ENCODE measurements around the gene INPP5A. TPM values are rescaled to one million over a fixed set of nuclear protein-coding genes. Genes with fewer than 3 reads are reported as not detected.

INPP5A gene
- total and polyA plus RNA-seq, 2 experiments from 2014 or later = 41.2 to 53.6 TPM

DNA sequence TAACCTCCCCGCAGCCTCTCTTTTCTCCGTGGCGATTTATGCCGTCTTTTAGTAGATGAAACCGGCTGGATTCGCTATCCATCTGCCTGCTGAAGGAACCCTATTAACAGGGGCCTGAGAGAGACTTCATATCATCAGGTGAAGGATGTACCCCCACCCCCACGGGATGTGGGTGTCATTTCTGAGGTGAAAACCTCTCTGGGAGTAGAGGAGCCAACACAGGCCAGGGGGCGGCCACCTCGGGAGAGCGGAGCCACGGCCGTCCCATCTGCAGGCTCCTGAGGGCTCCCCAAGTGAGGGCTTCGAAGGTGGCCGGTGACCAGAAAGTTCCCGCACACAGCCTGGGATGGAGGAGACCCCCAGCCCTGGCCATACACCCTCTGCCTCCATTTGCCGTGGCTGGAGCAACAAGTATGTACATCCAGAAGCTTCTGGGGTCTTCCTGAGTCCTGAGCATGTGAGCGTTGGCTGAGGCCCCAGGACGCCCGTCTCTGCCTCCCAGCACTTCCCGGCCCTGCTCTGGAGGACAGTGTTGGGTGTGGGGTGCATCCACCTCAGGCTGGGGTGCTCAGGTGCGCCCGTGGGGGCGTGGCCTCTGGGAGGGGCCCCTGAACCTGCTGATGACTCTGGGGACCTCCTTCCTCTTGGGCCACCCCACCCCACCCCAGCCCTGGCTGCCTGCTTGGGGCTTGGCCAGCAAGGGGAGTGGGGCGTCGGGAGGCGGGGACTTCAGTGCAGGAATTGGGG is 163.7 kb downstream of the INPP5A start:
- 93% methylated on average over 26 of the region's 26 CpGs for WGBS (ENCODE audit: low lambda C conversion rate, missing lambda C conversion rate)
- Histone ChIP-seq H3K9me3 (ENCODE audit: low read depth) (peaks cover 8% of the 10 kb centered on the region), H3K9me2 (replicated peaks; ENCODE audit: insufficient read depth) (no peaks in the 10 kb centered on the region), H3K79me2 (no peaks in the 10 kb centered on the region), H3K36me3 (replicated peaks; ENCODE audit: insufficient read depth, low read depth) (no peaks in the 10 kb centered on the region), H3K27ac (no peak overlapping the region), H3K4me3 (no peak overlapping the region), H4K20me1 (ENCODE audit: insufficient read depth, poor library complexity, severe bottlenecking) (no peaks in the 10 kb centered on the region), H3K4me2 (no peak overlapping the region), H3K4me1 (ENCODE audit: insufficient read depth) (peaks cover 6% of the 10 kb centered on the region), H2AFZ (no peak overlapping the region), H3K27me3 (no peaks in the 10 kb centered on the region)
- DNase-seq (ENCODE audit: low spot score) = no peak
- TF ChIP-seq EZH2 (IDR thresholded peaks at IDR 0.05; ENCODE audit: borderline replicate concordance) (no peak), EZH2phosphoT487 (IDR thresholded peaks at IDR 0.05; ENCODE audit: low read depth, severe bottlenecking, unreplicated experiment) (no peak)
- TF ChIP-seq, protein P1, sequence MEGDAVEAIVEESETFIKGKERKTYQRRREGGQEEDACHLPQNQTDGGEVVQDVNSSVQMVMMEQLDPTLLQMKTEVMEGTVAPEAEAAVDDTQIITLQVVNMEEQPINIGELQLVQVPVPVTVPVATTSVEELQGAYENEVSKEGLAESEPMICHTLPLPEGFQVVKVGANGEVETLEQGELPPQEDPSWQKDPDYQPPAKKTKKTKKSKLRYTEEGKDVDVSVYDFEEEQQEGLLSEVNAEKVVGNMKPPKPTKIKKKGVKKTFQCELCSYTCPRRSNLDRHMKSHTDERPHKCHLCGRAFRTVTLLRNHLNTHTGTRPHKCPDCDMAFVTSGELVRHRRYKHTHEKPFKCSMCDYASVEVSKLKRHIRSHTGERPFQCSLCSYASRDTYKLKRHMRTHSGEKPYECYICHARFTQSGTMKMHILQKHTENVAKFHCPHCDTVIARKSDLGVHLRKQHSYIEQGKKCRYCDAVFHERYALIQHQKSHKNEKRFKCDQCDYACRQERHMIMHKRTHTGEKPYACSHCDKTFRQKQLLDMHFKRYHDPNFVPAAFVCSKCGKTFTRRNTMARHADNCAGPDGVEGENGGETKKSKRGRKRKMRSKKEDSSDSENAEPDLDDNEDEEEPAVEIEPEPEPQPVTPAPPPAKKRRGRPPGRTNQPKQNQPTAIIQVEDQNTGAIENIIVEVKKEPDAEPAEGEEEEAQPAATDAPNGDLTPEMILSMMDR (IDR thresholded peaks at IDR 0.05; ENCODE audit: poor library complexity) = no peak

DNA sequence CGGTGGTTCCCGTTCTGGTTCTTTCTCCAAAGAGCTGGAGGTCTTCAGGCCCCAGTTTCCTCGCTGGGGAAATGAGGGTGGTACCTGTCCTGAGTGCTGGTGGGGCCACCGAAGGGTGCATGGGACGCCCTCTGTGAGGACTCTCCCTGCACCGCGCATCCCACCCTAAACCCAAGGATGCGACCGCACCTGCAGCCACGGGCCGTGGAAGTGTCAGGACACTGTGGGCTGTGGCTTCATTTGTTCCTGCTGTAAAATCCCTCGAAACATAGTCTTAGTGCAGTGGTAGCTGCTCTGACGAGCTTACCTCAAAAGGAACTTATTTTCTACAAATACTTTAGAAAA is 164.2 kb downstream of the INPP5A start:
- Histone ChIP-seq H3K27me3 (no peaks in the 10 kb centered on the region), H3K4me3 (no peak overlapping the region), H3K4me1 (ENCODE audit: insufficient read depth) (peaks cover 6% of the 10 kb centered on the region), H4K20me1 (ENCODE audit: insufficient read depth, poor library complexity, severe bottlenecking) (no peaks in the 10 kb centered on the region), H3K27ac (no peak overlapping the region), H3K36me3 (replicated peaks; ENCODE audit: insufficient read depth, low read depth) (no peaks in the 10 kb centered on the region), H3K79me2 (no peaks in the 10 kb centered on the region), H3K9me3 (ENCODE audit: low read depth) (peaks cover 10% of the 10 kb centered on the region), H2AFZ (no peak overlapping the region), H3K4me2 (no peak overlapping the region), H3K9me2 (replicated peaks; ENCODE audit: insufficient read depth) (no peaks in the 10 kb centered on the region)
- TF ChIP-seq EZH2 (IDR thresholded peaks at IDR 0.05; ENCODE audit: borderline replicate concordance) = no peak
- TF ChIP-seq EZH2phosphoT487 (IDR thresholded peaks at IDR 0.05; ENCODE audit: low read depth, severe bottlenecking, unreplicated experiment) = no peak
- TF ChIP-seq, protein P1 (IDR thresholded peaks at IDR 0.05; ENCODE audit: poor library complexity) = no peak
- 97% methylated on average over 13 of the region's 13 CpGs for WGBS (ENCODE audit: low lambda C conversion rate, missing lambda C conversion rate)
- no peak for DNase-seq (ENCODE audit: low spot score)

DNA sequence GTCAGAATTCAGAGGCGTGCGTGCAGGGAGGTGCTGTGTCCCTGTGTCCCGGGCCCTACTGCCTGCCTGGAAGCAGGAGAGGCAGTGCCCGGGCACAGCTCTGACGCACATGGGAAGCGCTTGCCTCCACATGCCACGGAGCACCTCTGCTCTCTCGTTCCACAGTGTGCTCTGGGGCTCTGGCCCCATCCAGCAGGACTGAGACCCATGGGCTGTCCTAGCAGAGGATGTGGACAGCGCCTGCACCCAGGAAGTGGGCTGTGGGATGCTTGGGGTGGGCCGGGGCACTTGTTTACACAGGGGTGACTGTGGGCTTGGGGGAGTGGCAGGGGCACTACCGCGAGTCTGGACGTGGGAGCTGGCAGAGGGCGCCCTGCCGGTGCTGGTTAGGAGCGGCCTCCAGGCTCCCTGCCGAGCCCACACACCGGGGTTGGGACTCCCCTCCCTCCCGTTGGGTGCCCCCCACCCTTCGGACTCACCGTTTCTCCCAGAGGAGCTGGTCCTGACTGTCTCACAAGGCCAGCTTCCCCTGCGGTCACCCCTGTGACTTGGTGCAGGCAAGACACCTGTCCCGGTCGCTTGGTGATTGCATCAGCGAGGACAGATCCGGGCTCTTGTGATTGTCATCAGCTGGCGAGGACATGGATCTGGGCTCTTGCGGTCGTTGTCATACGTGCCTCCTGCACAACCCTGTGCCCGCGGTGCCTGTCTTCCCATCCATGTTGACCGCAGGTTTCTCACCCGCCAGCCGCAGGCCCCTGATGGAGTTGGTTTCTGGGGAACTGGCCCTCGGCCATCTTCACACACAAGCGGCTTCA is 165.2 kb downstream of the INPP5A start:
- TF ChIP-seq, protein P1 (IDR thresholded peaks at IDR 0.05; ENCODE audit: poor library complexity) = no peak
- TF ChIP-seq EZH2 (IDR thresholded peaks at IDR 0.05; ENCODE audit: borderline replicate concordance) = no peak
- TF ChIP-seq EZH2phosphoT487 (IDR thresholded peaks at IDR 0.05; ENCODE audit: low read depth, severe bottlenecking, unreplicated experiment) = no peak
- Histone ChIP-seq H3K9me2 (replicated peaks; ENCODE audit: insufficient read depth) (no peaks in the 10 kb centered on the region), H3K79me2 (no peaks in the 10 kb centered on the region), H3K4me2 (no peak overlapping the region), H3K4me1 (ENCODE audit: insufficient read depth) (peaks cover 6% of the 10 kb centered on the region), H3K4me3 (no peak overlapping the region), H2AFZ (no peak overlapping the region), H3K27ac (no peak overlapping the region), H3K9me3 (ENCODE audit: low read depth) (peaks cover 10% of the 10 kb centered on the region), H3K27me3 (no peaks in the 10 kb centered on the region), H3K36me3 (replicated peaks; ENCODE audit: insufficient read depth, low read depth) (no peaks in the 10 kb centered on the region), H4K20me1 (ENCODE audit: insufficient read depth, poor library complexity, severe bottlenecking) (no peaks in the 10 kb centered on the region)
- DNase-seq (ENCODE audit: low spot score) = no peak
- WGBS (ENCODE audit: low lambda C conversion rate, missing lambda C conversion rate) = 97% methylated on average over 26 of the region's 37 CpGs
